DOHH2 (cell line): ENCODE data around the gene HERC4.

ENCODE experiments used
- EZH2phosphoT487 ChIP-seq: fragments of 200-600 bp; sonication (generic); IDR thresholded peaks from 2 replicates; pipeline ENCODE4 v1.6.1; 2017; ENCODE audit warnings: borderline replicate concordance, mild to moderate bottlenecking, antibody characterized with exemption, low read length, moderate library complexity, mixed read lengths
- TF ChIP-seq, protein P1 (sequence below): fragments of 200-600 bp; sonication (generic); IDR thresholded peaks from one replicate; pipeline ENCODE4 v1.5.1; 2014; ENCODE audit warnings: antibody characterized with exemption, mild to moderate bottlenecking, low read depth, low read length; ENCODE audit not compliant: poor library complexity, severe bottlenecking

DNA sequence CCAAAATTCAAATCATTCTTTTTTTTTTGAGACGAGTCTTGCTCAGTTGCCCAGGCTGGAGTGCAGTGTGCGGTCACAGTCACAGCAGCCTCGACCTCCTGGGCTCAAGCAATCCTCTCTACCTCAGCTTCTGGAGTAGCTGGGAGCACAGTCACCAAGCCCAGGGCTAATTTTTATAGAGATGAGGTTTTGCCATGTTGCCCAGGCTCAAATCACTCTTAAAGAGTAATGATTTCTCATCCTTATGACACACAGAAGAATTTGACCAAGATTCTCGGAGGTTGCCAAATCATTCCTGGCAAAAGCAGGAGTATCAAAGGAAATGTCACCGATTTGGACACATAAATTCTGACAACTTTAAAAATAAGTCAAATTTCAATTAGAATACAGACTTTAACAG is 151.5 kb downstream of the HERC4 start:
- TF ChIP-seq, protein P1, sequence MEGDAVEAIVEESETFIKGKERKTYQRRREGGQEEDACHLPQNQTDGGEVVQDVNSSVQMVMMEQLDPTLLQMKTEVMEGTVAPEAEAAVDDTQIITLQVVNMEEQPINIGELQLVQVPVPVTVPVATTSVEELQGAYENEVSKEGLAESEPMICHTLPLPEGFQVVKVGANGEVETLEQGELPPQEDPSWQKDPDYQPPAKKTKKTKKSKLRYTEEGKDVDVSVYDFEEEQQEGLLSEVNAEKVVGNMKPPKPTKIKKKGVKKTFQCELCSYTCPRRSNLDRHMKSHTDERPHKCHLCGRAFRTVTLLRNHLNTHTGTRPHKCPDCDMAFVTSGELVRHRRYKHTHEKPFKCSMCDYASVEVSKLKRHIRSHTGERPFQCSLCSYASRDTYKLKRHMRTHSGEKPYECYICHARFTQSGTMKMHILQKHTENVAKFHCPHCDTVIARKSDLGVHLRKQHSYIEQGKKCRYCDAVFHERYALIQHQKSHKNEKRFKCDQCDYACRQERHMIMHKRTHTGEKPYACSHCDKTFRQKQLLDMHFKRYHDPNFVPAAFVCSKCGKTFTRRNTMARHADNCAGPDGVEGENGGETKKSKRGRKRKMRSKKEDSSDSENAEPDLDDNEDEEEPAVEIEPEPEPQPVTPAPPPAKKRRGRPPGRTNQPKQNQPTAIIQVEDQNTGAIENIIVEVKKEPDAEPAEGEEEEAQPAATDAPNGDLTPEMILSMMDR = no peak
- TF ChIP-seq EZH2phosphoT487 = no peak
